GM10847 (cell line): Measurements from ENCODE around the gene SIAH3.

ENCODE experiments used
- POLR2A ChIP-seq: IDR thresholded peaks from 2 replicates; pipeline ENCODE4 v1.6.1; 2011; ENCODE audit not compliant: insufficient read length; ENCODE audit errors: extremely low read depth

Gene SIAH3

GRCh38 chr13:45873491-45874325 lies 22.2 kb upstream of the SIAH3 start:
- TF ChIP-seq POLR2A = no peak

DNA sequence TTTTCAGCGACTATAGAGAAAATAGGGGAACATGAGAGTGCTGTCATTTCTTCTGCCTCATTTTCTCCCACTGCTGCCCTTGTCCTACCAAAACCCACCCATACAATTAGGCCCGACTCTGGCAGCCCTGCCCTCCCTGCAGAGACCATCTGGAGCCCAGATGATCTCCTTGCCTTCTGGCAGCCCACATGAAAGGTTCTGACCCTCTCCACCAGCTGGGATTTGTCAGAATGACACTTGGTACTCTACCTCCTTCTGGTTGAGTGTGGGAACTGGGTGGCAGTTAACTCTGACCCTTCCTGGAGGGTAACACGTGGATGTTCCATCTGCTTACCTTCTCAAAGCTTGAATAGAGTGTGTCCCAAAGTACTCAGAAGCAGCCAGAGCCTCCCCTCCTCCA lies 21.0 kb upstream of the SIAH3 start:
- TF ChIP-seq POLR2A = no peak

- no peak for TF ChIP-seq POLR2A
Observed at GRCh38 chr13:45870232-45870631, 18.7 kb upstream of the SIAH3 start.

DNA sequence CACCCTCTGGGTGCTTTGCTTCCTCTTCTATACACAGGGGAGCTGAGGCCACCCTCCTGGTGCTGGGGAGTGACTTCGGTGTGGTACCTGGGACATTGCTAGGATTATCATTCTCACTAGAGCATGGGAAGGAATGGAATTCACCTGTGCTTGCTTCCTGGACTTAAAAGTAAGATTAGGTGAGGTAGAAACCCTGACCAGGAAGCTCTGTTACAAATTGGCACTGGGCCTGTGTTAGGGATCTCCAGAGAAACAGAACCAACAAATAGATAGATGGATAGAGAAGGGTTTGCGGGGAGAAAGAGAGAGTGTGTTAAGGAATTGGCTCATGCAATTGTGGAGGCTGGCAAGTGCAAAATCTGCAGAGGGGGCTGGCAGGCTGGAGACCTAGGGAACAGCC lies 13.9 kb upstream of the SIAH3 start:
- TF ChIP-seq POLR2A = no peak

GRCh38 chr13:45863709-45864590 lies 12.4 kb upstream of the SIAH3 start:
- TF ChIP-seq POLR2A = no peak

GRCh38 chr13:45861322-45861721 lies 9.8 kb upstream of the SIAH3 start:
- no peak for TF ChIP-seq POLR2A

- TF ChIP-seq POLR2A = no peak
Observed at GRCh38 chr13:45860240-45860639, 8.7 kb upstream of the SIAH3 start.

- TF ChIP-seq POLR2A = no peak
Observed at GRCh38 chr13:45859705-45860104, 8.2 kb upstream of the SIAH3 start.

DNA sequence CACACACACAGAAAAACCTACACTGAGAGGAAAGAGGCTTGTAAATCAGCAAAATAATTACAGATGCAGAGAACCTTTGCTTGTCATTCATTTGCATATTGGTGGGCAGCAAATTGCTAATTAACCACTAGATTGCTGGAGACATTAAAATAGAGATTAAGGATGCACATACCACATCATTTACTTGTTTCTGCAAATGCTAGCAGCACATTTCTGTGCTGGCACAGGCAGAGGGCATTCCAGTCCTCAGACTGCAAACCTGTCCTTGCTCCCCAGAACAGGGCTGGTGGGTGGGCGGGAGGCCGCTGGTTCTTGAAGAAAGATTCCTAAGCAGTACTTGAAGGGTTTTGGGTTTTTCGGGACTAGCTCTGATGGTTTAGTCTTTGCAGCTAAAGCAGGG lies 941 bp upstream of the SIAH3 start:
- TF ChIP-seq POLR2A = no peak

DNA sequence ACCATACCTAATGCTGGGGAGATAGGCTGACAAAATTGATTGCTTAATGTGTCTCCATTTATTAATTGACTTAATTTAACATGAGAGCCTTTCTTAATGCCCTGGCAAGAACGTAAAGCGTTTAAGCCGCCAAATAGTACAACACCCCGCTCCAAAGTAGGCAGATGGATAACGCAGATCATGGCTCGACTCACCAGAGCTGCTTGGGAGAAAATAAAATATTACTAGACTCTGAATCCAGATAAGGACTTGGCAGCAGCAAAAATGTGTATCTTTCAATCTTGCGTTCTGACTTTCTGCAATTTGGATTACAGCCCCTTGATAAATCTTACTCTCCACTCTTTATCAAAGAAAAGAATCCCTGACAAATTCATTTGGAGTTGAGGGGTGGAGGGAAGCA lies 403 bp upstream of the SIAH3 start:
- TF ChIP-seq POLR2A = no peak

DNA sequence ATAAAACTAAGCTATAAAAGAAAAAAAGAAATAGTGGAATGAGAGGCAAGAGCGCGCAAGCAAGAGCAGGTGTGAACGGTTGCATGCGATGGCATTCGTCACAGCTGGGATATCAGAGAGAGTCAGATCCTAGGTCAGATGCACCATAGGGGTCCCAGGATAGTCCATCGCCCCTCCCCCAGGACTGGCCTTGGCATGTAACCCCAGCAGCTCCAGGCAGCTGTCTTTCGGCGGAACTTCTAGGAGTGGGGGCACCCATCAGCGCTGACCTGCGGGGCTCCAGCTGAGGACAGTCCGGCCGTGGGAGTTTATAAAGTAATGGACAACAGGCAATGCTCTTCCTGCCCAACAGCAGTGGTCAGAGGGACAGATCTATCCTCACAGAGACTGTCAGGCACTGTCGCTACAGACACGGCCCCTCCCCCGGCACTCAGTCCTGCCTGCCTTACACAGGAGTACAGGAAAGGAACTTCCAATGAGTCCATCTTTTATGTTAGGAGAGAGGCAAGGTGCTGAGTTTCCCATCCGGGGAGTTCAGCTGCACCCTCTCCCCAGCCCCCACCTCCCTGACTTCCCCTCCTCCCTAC lies 1.4 kb downstream of the SIAH3 start:
- no peak for TF ChIP-seq POLR2A

DNA sequence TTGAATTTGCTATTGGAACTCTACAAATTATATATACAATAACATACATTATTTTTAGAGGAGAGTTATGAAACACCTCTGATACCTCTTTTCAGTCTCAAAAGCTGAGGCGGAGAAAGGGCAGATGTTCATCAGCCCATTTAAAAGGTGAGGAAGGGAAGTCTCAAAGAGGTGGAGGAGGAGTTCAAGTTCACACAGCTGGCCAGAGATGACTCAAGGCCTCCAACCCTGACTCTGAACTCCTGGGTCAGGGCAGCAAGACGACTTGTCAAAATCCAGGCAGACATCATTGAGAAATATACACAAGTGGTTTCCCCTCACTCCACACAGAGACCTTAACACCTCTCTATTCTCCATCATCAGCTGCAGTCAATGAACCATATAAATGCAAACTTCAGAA lies 2.1 kb downstream of the SIAH3 start:
- TF ChIP-seq POLR2A = no peak

GRCh38 chr13:45847554-45848224 lies 3.9 kb downstream of the SIAH3 start:
- TF ChIP-seq POLR2A = no peak

- TF ChIP-seq POLR2A = no peak
Observed at GRCh38 chr13:45846681-45847080, 4.9 kb downstream of the SIAH3 start.

DNA sequence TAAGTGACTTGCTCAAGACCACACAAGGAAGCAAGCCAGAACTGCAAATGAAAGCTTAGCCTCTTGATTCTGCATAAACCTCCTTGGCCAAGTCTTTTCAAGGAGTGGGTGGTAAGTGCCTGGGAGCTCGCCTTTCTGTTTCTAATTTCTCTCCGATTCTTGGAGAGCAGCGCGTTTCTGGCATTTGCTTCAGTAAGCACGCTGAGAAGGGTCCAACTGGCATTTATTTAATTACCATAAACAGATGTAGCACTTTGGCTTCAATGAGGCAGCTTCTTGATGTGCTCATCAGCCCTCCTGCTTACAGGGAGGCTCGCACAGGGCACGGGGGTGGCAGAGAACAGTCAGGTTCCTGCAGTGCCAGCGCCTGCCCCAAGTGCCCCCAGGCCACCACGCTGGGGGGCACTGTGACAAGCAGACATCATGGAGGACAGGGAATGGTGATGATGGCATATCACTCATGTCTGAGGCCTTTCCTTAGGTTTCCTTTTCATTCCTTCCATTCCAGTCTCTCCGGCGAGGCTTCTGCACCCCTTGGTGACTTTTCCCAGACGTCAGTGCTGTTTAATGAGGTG lies 13.3 kb downstream of the SIAH3 start:
- TF ChIP-seq POLR2A = no peak
